Mammary microvascular endothelial cell (primary cell): ENCODE measurements around the gene ZFP30. TPM values are rescaled to one million over a fixed set of nuclear protein-coding genes. Genes with fewer than 3 reads are reported as not detected.

Experiments used
- total RNA-seq: library from RNA; depleted of rRNA; stranded (reverse); fragments of >200 nt; gene quantifications from 2 replicates; pipeline ENCODE4 v1.2.3, GENCODE V29; 2015

The ZFP30 gene
- 6.1 and 12.3 TPM in 2 replicates for total RNA-seq

GRCh38 chr19:37655301-37655688, at the start of gene ZFP30:
TSS of gene ZFP30 (minus strand) at chr19:37655465. CDS start at chr19:37647822, 7,643 bp downstream.

GRCh38 chr19:37594304-37594981, 60.8 kb downstream of the ZFP30 start, which contains the start of the genes ZNF540 and ZNF571:
TSS of gene ZNF540 (plus strand) at chr19:37594876. CDS start at chr19:37598448, 3,572 bp downstream.
TSS of gene ZNF571 (minus strand) at chr19:37594792. CDS start at chr19:37586676, 8,116 bp downstream.

Other genes starting within 250 kb of the ZFP30 start
- gene ZNF569, start 188.0 kb downstream of the ZFP30 start, total RNA-seq: 2.5 and 3.6 TPM in 2 replicates
- 2.1 and 2.2 TPM in 2 replicates for gene ZNF570, start 186.1 kb downstream of the ZFP30 start, total RNA-seq
- gene ZNF793, start 148.5 kb downstream of the ZFP30 start, total RNA-seq: 0.34 and 0.73 TPM in 2 replicates
- 1.6 and 1.8 TPM in 2 replicates for gene ZNF571, start 60.7 kb downstream of the ZFP30 start, total RNA-seq
- 1.4 TPM in 1 of 2 replicates, not detected in the other for gene ZNF540, start 60.6 kb downstream of the ZFP30 start, total RNA-seq
- gene ZNF607, start 64.3 kb upstream of the ZFP30 start, total RNA-seq: 1.4 and 4.3 TPM in 2 replicates
- 3.0 and 5.1 TPM in 2 replicates for gene ZNF573, start 124.1 kb upstream of the ZFP30 start, total RNA-seq